Hepatocyte (in vitro differentiated cells): ENCODE results near the gene DEPDC5. TPM values are rescaled to one million over a fixed set of nuclear protein-coding genes. Genes with fewer than 3 reads are reported as not detected.

Experiments
- DNase-seq: peaks from one replicate; pipeline ENCODE4 v3.0.0-alpha.2; 2016; ENCODE audit warnings: low spot score
- H2AFZ ChIP-seq: fragments of 200-600 bp; sonication (generic); 2 replicates; pipeline ENCODE4 v1.6.0; 2016; ENCODE audit warnings: antibody characterized with exemption, mild to moderate bottlenecking
- H3K27ac ChIP-seq: fragments of 200-600 bp; sonication (generic); 2 replicates; pipeline ENCODE4 v1.5.1; 2016; ENCODE audit warnings: mild to moderate bottlenecking
- H3K27me3 ChIP-seq: fragments of 200-600 bp; sonication (generic); 2 replicates; pipeline ENCODE4 v1.6.1; 2016
- H3K36me3 ChIP-seq: fragments of 200-600 bp; sonication (generic); replicated peaks from 2 replicates; pipeline ENCODE4 v1.5.1; 2016; ENCODE audit warnings: low read depth; ENCODE audit not compliant: insufficient read depth
- H3K4me1 ChIP-seq: fragments of 200-600 bp; sonication (generic); 2 replicates; pipeline ENCODE4 v1.5.1; 2016; ENCODE audit warnings: mild to moderate bottlenecking, moderate library complexity; ENCODE audit not compliant: insufficient read depth
- H3K4me2 ChIP-seq: fragments of 200-600 bp; sonication (generic); 2 replicates; pipeline ENCODE4 v1.6.0; 2016
- H3K4me3 ChIP-seq: fragments of 200-600 bp; sonication (generic); 2 replicates; pipeline ENCODE4 v1.5.1; 2016; ENCODE audit warnings: mild to moderate bottlenecking
- H3K79me2 ChIP-seq: fragments of 200-600 bp; sonication (generic); 2 replicates; pipeline ENCODE4 v1.6.0; 2017; ENCODE audit warnings: mild to moderate bottlenecking
- H3K9me2 ChIP-seq: fragments of 200-600 bp; sonication (generic); replicated peaks from 2 replicates; pipeline ENCODE4 v1.6.0; 2017; ENCODE audit warnings: mild to moderate bottlenecking; ENCODE audit not compliant: insufficient read depth
- H3K9me3 ChIP-seq: fragments of 200-600 bp; sonication (generic); 2 replicates; pipeline ENCODE4 v1.5.1; 2016; ENCODE audit warnings: low read depth, mild to moderate bottlenecking
- H4K20me1 ChIP-seq: fragments of 200-600 bp; sonication (generic); 2 replicates; pipeline ENCODE4 v1.6.0; 2016; ENCODE audit warnings: mild to moderate bottlenecking; ENCODE audit not compliant: insufficient read depth, poor library complexity, severe bottlenecking
- EZH2 ChIP-seq: fragments of 200-600 bp; sonication (generic); IDR thresholded peaks from 2 replicates; pipeline ENCODE4 v1.6.1; 2016; ENCODE audit warnings: antibody characterized with exemption, mild to moderate bottlenecking, borderline replicate concordance
- EZH2phosphoT487 ChIP-seq: fragments of 200-600 bp; sonication (generic); IDR thresholded peaks from one replicate; pipeline ENCODE4 v1.6.1; 2018; ENCODE audit warnings: antibody characterized with exemption, mild to moderate bottlenecking, low read depth, moderate library complexity; ENCODE audit not compliant: unreplicated experiment, severe bottlenecking
- WGBS: methylation state at CpG from one replicate; pipeline ENCODE4 v1.1.6; 2016; ENCODE audit warnings: low lambda C conversion rate; ENCODE audit errors: missing lambda C conversion rate; 5-methylcytosine and 5-hydroxymethylcytosine counted together
- polyA plus RNA-seq: library from polyadenylated mRNA; unstranded; fragments of >200 nt; fragmentation: Nextera tagmentation; extraction: Ambion mirVana; gene quantifications from 2 replicates; pipeline ENCODE4 v1.2.1, GENCODE V29; 2016
- total RNA-seq: library from RNA; depleted of rRNA; stranded (reverse); fragments of >200 nt; gene quantifications from 2 replicates; pipeline ENCODE4 v1.2.3, GENCODE V29; 2014
- TF ChIP-seq, protein P1 (sequence below): fragments of 200-600 bp; sonication (generic); IDR thresholded peaks from 2 replicates; pipeline ENCODE4 v1.5.1; 2016; ENCODE audit warnings: antibody characterized with exemption, mild to moderate bottlenecking; ENCODE audit not compliant: poor library complexity

The DEPDC5 gene
- total and polyA plus RNA-seq, 2 experiments from 2014 or later = 12.9 to 14.5 TPM

DNA sequence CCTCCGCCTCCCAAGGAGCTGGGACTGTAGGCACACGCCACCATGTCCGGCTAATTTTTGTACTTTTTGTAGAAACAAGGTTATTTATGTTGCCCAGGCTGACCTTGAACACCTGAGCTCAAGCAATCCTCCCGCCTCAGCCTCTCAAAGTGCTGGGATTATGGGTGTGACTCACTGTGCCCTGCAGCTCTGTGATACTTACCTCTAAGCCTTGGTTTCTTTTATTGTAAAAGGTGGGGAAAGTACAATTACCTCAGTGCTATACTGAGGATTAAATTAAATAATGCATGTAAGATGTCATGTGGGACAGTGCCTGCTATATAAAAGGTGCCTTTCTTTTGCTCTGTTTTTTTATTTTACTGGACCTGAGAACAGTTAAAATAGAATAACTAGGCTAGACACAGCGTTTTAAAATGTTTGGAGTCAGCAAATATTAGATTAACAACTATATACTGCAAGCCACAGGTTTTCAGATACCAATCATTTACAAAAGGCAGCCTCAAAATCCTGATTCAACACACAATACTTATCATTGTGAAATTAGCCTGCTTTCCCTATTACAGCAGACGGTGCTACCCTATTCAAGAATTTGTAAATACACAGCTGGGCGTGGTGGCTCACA is 33.9 kb upstream of the DEPDC5 start:
- H3K4me2 ChIP-seq = no peak overlapping the region
- peaks cover 11% of the 10 kb centered on the region for H3K79me2 ChIP-seq
- no peaks in the 10 kb centered on the region for H3K9me2 ChIP-seq
- H2AFZ ChIP-seq = no peak overlapping the region
- no peak overlapping the region for H3K4me3 ChIP-seq
- no peaks in the 10 kb centered on the region for H3K9me3 ChIP-seq
- no peaks in the 10 kb centered on the region for H3K4me1 ChIP-seq
- peaks cover 10% of the 10 kb centered on the region for H3K36me3 ChIP-seq
- TF ChIP-seq, protein P1, sequence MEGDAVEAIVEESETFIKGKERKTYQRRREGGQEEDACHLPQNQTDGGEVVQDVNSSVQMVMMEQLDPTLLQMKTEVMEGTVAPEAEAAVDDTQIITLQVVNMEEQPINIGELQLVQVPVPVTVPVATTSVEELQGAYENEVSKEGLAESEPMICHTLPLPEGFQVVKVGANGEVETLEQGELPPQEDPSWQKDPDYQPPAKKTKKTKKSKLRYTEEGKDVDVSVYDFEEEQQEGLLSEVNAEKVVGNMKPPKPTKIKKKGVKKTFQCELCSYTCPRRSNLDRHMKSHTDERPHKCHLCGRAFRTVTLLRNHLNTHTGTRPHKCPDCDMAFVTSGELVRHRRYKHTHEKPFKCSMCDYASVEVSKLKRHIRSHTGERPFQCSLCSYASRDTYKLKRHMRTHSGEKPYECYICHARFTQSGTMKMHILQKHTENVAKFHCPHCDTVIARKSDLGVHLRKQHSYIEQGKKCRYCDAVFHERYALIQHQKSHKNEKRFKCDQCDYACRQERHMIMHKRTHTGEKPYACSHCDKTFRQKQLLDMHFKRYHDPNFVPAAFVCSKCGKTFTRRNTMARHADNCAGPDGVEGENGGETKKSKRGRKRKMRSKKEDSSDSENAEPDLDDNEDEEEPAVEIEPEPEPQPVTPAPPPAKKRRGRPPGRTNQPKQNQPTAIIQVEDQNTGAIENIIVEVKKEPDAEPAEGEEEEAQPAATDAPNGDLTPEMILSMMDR = no peak
- TF ChIP-seq EZH2 (no peak), EZH2phosphoT487 (no peak)
- no peaks in the 10 kb centered on the region for H3K27me3 ChIP-seq
- DNase-seq = no peak
- H3K27ac ChIP-seq = no peak overlapping the region
- 89% methylated on average over 7 of the region's 7 CpGs for WGBS
- no peaks in the 10 kb centered on the region for H4K20me1 ChIP-seq

DNA sequence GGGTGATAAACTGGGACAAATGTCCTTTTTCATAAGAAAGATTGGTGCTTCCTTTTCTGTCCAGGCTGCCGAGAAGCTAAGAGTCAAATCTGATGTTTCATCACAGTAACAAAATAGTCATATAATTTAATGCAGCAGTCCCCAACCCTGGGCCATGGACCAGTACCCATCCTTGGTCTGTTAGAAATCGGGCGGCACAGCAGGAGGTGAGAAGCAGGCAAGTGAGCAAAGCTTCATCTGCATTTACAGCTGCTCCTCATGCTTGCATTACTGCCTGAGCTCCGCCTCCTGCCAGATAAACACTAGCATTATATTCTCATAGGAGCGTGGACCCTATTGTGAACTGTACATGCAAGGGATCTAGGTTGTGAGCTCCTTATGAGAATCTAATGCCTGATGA is 30.1 kb upstream of the DEPDC5 start:
- no peak overlapping the region for H3K4me2 ChIP-seq
- no peaks in the 10 kb centered on the region for H3K9me2 ChIP-seq
- H3K9me3 ChIP-seq = no peaks in the 10 kb centered on the region
- H3K79me2 ChIP-seq = peaks cover 44% of the 10 kb centered on the region
- peaks cover 7% of the 10 kb centered on the region for H4K20me1 ChIP-seq
- H3K27ac ChIP-seq = no peak overlapping the region
- no peak overlapping the region for H2AFZ ChIP-seq
- DNase-seq = no peak
- TF ChIP-seq EZH2phosphoT487 = no peak
- TF ChIP-seq, protein P1 = no peak
- H3K27me3 ChIP-seq = no peaks in the 10 kb centered on the region
- 93% methylated on average over 5 of the region's 5 CpGs for WGBS
- no peak overlapping the region for H3K4me3 ChIP-seq
- no peaks in the 10 kb centered on the region for H3K36me3 ChIP-seq
- H3K4me1 ChIP-seq = no peaks in the 10 kb centered on the region

DNA sequence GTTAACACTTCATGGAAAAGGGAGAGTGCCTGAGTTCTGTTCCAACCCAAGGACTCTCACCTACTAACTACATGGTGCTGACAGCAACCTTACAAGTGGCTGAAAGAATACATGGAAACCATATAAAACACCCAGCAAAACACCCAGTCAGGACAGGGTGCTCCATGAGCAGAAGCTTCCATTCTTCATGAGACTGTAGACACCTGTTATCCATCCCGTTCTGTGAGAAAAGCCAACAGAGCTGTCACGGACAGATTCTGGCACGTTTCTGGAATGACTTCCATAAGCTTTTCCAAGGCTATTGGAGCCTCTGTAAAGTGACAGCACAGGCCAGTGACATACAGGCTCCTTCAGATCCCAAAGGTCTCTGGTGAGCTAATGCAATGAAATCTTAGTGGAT is 27.1 kb upstream of the DEPDC5 start:
- no peak for DNase-seq
- Histone ChIP-seq H2AFZ (no peak overlapping the region), H3K4me1 (peaks cover under 1% of the 10 kb centered on the region), H3K27ac (no peak overlapping the region), H3K9me2 (no peaks in the 10 kb centered on the region), H3K27me3 (no peaks in the 10 kb centered on the region), H4K20me1 (peaks cover 7% of the 10 kb centered on the region), H3K36me3 (no peaks in the 10 kb centered on the region), H3K9me3 (no peaks in the 10 kb centered on the region), H3K4me2 (no peak overlapping the region), H3K79me2 (peaks cover 61% of the 10 kb centered on the region), H3K4me3 (no peak overlapping the region)
- TF ChIP-seq EZH2phosphoT487 (no peak), EZH2 (no peak)
- TF ChIP-seq, protein P1 = no peak
- 94% methylated on average over 3 of the region's 3 CpGs for WGBS
